Measurements from ENCODE around the gene VPS35.
A peak's percentile ranks its signal among the peaks of the same experiment; 100 is the strongest.
"Not testable (repeated sequence)": the region's sequence is repeated elsewhere in the genome, so short reads cannot be mapped to it uniquely, and the experiment has no call there.

Gene VPS35

GRCh38 chr16:46650254-46650623, 38.7 kb downstream of the VPS35 start:
- no peak for DNase-seq

- no peak for DNase-seq
Observed at GRCh38 chr16:46649588-46650253, 39.3 kb downstream of the VPS35 start.

- no peak for DNase-seq
Observed at GRCh38 chr16:46648656-46649055, 40.3 kb downstream of the VPS35 start.

GRCh38 chr16:46638947-46639925, 49.7 kb downstream of the VPS35 start:
- DNase-seq: no peak

GRCh38 chr16:46632778-46633733, 55.9 kb downstream of the VPS35 start:
- no peak for DNase-seq

GRCh38 chr16:46629331-46630219, 59.4 kb downstream of the VPS35 start:
- no peak for DNase-seq

- no peak for DNase-seq
Observed at GRCh38 chr16:46627746-46628145, 61.2 kb downstream of the VPS35 start.

GRCh38 chr16:46626681-46627080, 62.3 kb downstream of the VPS35 start:
- DNase-seq: not testable (repeated sequence)

GRCh38 chr16:46624862-46625261, 64.1 kb downstream of the VPS35 start:
- DNase-seq: not testable (repeated sequence)

GRCh38 chr16:46623707-46624106, 65.3 kb downstream of the VPS35 start:
- not testable (repeated sequence) for DNase-seq

- DNase-seq: not testable (repeated sequence)
Observed at GRCh38 chr16:46623246-46623645, 65.7 kb downstream of the VPS35 start.

GRCh38 chr16:46621934-46622676, 66.9 kb downstream of the VPS35 start:
- no peak for DNase-seq

- peak; percentile 28 for DNase-seq
Observed at GRCh38 chr16:46621006-46621933, 67.7 kb downstream of the VPS35 start, which contains the start of gene SHCBP1. SHCBP1 (minus strand) TSS chr16:46621379; CDS start chr16:46621359, 20 bp downstream.

GRCh38 chr16:46620266-46621005, 68.5 kb downstream of the VPS35 start:
- DNase-seq: no peak

GRCh38 chr16:46618516-46618915, 70.5 kb downstream of the VPS35 start:
- no peak for DNase-seq

- DNase-seq: no peak
Observed at GRCh38 chr16:46614006-46614405, 75.0 kb downstream of the VPS35 start.

- DNase-seq: no peak
Observed at GRCh38 chr16:46613352-46613751, 75.6 kb downstream of the VPS35 start.

GRCh38 chr16:46612121-46612520, 76.9 kb downstream of the VPS35 start:
- DNase-seq: no peak

- no peak for DNase-seq
Observed at GRCh38 chr16:46607529-46607928, 81.4 kb downstream of the VPS35 start.

All from NCI-H748 treated with DMSO at 0.1 percent for 48 hours (cell line).